GM18870 (cell line): ENCODE measurements around the gene PEX14.

Experiments used
- ATAC-seq: cut with Tn5 transposase; IDR thresholded peaks from one replicate; pipeline ENCODE4 v1.9.1; 2021; ENCODE audit warnings: moderate library complexity; ENCODE audit not compliant: unreplicated experiment

Gene PEX14

DNA sequence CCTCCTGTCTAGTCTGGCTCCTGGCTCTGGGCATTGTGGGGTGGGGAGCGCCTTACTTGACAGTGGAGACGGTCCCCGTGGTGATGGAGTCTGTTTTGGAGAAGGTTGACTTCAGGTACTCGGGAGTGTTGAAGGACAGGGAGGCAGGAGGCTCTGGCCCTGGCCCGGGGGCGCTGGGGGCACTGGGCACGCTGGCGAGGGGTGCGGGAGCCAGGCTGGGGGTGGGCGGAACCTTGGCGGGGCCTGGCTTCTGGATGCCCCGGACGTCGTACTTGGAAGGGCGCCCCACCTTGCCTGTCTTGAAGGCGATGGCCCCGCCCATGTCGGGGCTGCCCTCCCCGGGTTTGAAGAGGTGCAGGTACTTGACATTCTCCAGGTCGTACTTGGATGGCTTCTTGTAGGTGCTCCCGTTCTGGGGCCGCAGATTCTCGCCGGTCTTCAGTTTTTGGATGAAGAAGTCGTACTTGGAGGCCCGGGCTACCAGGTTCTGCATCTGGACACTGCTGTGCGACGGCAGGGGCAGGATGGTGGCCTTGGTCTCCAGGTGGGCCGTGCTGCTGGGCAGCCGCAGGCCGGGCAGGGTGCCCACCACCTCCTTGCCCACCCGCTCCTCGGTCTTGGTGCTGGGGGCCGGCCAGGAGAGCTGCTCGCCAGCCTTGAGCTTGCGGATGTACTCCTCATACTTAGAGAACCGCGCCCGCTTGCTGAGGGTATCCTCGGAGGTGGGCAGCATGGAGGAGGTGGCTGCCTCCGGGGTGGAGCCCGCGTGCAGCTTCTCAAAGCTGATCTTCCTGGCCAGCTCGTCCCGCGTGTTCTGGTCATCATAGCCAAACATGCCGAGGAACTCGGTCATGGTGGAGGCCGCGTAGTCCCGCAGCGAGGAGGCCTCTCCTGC lies 185.1 kb downstream of the PEX14 start:
- ATAC-seq, result no peak

DNA sequence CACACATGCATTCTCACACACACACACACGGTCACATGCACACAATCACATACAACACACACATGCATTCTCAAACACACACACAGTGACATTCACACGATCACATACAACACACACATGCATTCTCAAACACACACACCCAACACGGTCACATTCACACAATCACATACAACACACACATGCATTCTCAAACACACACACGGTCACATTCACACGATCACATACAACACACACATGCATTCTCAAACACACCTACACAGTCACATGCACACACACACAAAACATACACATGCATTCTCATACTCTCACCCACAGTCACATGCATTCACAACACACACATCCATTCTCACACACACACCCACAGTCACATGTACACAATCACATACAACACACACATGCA lies 186.7 kb downstream of the PEX14 start:
- no peak for ATAC-seq

GRCh38 chr1:10662090-10662688 lies 187.4 kb downstream of the PEX14 start:
- ATAC-seq, result no peak

DNA sequence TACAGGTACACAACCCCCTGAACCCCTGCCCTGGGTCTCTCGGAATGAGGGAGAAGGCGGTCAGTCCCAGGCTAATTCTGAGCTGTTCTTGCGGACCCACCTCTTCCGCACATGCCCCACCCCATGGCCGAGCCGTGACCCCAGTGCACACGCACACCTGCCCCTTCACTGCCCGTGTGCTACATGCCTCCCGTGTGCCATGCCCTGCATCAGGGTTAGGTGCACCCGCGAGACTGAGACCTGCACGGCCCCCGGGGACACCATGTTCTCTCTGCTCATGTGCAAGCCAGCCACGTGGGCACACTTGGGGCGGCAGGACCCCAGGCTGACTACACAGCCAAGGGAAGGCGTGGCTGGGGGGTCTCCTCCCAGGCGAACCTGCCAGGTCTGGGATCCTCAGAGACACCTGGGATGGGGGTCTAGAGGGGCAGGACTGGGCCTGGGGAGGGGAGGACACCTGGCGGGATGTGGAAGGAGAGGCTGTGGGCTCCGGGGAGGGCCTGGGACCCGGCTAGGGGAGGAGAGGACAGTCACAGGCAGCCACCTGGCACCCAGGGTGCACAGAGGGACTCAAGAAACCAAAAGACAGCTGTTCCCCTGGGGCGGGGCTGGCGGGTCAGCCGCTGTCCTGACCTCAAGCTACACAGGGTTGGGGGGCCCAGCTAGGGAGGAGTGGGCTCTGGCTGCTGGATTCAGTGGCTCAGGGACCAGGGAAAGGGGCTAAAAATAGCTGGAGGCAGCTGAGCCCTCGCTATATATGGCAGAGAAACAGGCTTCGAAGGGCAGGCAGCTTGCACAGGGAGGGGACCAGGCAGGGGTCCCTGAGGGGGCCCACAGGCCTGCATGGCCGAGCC lies 188.3 kb downstream of the PEX14 start:
- no peak for ATAC-seq

- ATAC-seq, result no peak
These were observed 188.9 kb downstream of the PEX14 start for GRCh38 chr1:10663678-10664035.

DNA sequence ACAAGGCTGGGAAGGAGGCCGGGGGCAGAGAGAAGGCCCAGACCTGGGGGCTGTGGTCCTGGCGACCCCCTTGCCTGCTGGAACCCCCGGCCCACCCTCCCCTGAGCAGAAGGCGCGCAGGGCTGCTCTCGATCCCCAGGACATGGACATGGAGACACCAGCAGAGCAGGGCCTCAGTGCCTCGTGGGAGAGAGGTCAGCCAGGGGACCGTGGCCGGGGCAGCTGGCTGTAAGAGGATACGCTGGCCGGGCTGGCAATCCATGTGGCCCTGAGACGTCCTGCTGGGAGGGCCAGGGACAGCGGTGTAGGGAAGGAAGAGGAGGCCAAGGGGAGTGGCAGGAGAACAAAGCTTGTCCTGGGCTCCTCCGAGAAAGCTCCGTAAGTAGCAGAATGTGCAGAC lies 189.5 kb downstream of the PEX14 start:
- no peak for ATAC-seq

DNA sequence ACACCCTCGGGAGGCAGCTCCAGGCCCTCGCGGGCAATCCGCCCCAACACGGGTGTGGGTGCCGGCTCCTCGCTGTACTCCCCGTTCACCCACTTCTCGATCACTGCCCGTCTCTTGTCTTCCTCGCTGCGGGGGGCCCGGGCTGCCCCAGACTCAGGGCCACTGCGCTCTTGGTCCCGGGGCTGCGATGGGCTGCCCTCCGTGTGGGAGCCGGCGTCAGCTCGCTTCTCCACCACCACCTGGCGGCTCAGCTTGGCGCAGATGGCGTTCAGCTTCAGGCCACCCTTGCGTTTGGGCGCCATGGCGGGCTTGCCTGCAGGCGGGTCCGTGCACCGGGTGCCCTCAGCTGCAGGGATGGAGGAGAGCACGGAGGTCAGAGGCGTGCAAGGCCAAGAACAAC lies 190.5 kb downstream of the PEX14 start:
- no peak for ATAC-seq

DNA sequence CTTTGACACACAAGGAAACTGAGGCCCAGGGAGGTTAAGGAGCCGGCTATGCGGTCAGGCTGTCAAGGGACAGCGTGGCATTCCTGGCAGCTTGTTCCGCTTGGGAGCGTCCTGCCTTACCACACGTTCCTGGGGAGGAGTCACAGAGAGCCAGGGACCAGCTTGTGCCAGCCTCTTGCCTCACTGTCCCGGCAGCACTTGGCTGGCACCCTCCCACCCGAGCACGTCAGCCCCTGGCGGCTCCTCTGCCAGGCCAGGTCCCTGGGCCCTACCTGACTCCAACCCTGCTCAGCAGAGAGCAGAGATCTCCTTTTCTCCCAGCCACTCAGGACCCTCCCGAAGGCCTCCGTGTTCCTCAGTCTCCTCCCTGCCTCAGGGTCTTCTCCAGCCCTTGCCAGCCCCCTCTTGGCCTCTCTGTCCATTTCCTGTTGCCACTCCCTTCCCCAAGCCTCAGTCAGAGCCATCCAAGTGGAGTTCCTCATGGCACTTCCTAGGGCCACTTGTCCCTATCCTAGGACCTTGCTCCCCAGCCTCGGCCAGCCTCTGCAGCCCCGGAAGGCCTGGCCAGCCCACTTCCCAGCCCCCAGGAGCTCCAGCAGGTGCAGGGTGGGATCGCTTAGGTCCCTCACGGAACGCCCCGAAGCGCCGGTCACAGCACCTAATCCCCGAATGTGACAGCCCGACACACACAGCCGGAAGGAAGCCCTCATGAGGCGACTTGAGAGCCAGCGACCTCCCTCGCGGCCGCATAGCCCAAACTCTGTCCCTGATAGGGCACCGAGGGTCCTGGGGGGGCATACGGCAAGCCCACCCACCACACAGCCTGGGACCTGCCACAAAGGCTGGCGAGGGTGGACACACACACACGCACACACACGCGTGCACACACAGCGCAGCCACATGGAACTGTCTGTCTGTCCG lies 191.4 kb downstream of the PEX14 start:
- no peak for ATAC-seq

GRCh38 chr1:10667861-10668761 lies 193.4 kb downstream of the PEX14 start:
- no peak for ATAC-seq

DNA sequence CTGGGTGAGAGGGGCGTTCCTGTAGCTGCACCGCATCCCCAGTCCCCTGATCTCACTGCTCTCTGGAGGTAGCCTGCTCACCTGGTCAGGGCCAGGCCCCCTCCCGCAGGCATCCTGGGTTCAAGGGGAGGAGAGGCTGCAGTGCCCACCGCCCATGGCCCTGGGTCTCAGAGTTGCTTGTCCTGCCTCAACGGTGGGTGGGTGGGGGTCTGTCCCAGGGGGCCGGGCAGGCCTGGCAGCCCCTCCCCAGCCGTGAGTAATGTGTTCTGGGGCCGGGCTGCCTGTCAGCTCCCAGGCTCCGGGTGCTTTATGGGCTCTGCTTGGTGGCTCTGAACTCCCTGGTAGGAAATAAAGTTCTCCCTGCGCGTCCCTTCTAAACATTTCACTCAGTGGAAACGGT lies 194.8 kb downstream of the PEX14 start:
- no peak for ATAC-seq

GRCh38 chr1:10670190-10670589 lies 195.4 kb downstream of the PEX14 start:
- no peak for ATAC-seq

DNA sequence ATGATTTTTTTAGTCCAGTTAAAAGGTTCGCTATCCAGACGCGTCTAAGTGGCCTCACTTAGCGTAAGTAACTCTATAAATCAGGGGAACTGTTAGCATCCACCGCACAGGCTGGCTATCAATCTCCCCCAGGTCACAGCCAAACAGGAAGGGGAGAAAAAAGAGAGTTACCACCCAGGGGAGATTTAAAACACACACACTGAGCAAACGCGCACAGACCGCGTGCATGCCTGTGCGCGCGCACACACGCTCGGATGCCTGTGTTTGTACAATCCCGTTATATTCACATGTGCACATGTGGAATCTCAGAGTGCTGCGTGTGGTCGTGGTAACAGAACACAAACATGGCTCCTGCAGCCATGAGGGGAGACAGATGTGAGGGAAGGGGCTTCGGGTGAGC lies 196.3 kb downstream of the PEX14 start:
- ATAC-seq, result no peak

GRCh38 chr1:10671622-10672342 lies 197.0 kb downstream of the PEX14 start:
- ATAC-seq, result no peak

GRCh38 chr1:10672343-10673050 lies 197.7 kb downstream of the PEX14 start:
- ATAC-seq, result no peak

DNA sequence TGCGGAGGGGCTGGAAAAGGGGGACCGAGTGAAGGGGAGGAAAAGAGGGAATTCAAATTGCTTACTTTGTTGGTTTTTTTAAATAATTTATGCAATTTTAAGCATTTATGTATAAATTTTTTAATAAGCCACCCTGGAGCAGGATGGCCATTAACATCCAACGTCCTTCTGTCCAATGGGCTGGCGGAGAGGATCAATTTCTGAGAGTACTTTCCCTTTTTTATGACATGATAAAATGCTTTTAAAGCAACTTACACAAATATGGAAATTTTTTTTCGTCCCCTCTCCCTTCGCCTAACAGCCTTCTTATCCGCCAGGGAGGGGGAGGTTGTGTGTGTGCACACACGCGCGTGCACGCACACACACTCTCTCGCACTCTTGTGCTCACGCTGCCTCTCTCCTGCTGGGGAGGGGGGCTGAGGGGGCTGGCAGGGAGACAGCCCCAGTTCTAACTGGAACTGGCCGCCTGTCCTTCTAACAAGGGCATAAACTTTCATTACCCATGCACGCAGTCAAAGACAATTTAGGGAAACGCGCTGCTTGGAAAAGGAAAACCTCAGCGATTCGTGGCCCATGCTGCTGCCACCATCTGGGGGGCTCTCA lies 198.5 kb downstream of the PEX14 start:
- ATAC-seq, result no peak

GRCh38 chr1:10674222-10674621 lies 199.5 kb downstream of the PEX14 start:
- no peak for ATAC-seq

DNA sequence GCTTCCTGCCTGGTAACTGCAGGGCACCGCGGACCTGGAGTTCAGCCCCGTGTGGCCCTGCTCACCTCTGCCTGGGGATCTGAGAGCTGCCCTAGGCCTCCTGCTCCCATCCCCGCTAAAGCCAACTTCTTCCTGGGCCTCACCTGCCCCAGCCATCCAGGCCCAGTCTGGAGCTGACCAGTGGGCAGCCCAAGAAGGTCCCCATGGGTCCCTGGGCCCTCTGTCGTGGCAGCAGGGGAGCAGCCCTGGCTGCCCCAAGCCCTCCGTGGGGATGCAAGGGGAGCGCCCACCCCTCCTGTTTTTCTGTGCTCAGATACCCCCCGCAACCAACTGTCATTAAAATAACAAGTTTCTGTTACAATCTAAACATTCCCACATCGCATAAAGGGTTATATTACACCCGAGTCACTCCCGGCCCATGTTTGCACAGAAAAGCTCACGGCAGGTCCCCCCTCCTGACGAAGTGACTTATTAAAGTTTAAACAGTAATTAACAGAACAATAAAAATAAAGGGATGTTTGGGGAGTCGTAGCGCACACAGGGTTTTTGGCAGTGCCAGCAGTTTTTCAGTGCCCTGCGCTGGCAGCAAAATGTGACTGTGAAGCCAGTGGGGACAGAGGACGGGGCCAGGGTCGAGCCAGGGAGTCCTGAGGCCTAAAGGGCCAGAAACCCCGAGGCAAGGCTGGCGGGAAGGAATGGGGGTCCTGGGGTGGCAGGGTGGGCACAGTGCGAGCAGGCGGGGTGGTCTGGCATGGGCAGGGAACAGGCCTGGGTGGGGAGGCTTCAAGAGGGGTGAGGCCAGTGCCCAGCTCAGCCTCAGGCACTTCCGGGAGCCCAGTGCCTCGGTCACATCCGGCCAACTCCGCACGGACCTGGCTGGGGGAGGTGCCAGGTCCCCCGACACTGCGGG lies 200.2 kb downstream of the PEX14 start:
- ATAC-seq, result no peak
